KMS-11 (cell line): ENCODE measurements around the gene CHMP1B.

Source experiments
- H2AFZ ChIP-seq: fragments of 200-600 bp; sonication (generic); 2 replicates; pipeline ENCODE4 v1.6.1; 2016; ENCODE audit warnings: antibody characterized with exemption, mixed run types, low read depth
- H3K27ac ChIP-seq: fragments of 200-600 bp; sonication (generic); 2 replicates; pipeline ENCODE4 v1.6.1; 2016; ENCODE audit warnings: mild to moderate bottlenecking, mixed run types
- H3K27me3 ChIP-seq: fragments of 200-600 bp; sonication (generic); 2 replicates; pipeline ENCODE4 v1.6.1; 2017; ENCODE audit warnings: mild to moderate bottlenecking, low read depth, mixed run types, moderate library complexity; ENCODE audit not compliant: insufficient read depth
- H3K36me3 ChIP-seq: fragments of 200-600 bp; sonication (generic); 2 replicates; pipeline ENCODE4 v1.6.1; 2017; ENCODE audit warnings: mild to moderate bottlenecking, mixed run types; ENCODE audit not compliant: insufficient read depth
- H3K4me1 ChIP-seq: fragments of 200-600 bp; sonication (generic); 2 replicates; pipeline ENCODE4 v1.6.1; 2016; ENCODE audit warnings: mild to moderate bottlenecking, low read depth, mixed run types; ENCODE audit not compliant: poor library complexity, severe bottlenecking
- H3K4me2 ChIP-seq: fragments of 200-600 bp; sonication (generic); 2 replicates; pipeline ENCODE4 v1.7.0; 2016; ENCODE audit warnings: mild to moderate bottlenecking, mixed run types
- H3K4me3 ChIP-seq: fragments of 200-600 bp; sonication (generic); IDR thresholded peaks from 2 replicates; pipeline ENCODE4 v1.6.1; 2017; ENCODE audit warnings: low read depth, low read length, mixed read lengths; ENCODE audit not compliant: insufficient read depth
- H3K79me2 ChIP-seq: fragments of 200-600 bp; sonication (generic); 2 replicates; pipeline ENCODE4 v1.6.1; 2016; ENCODE audit warnings: low read depth, mixed run types; ENCODE audit not compliant: insufficient read depth
- H3K9ac ChIP-seq: fragments of 200-600 bp; sonication (generic); 2 replicates; pipeline ENCODE4 v1.6.1; 2016; ENCODE audit warnings: mild to moderate bottlenecking, mixed run types
- H4K20me1 ChIP-seq: fragments of 200-600 bp; sonication (generic); 2 replicates; pipeline ENCODE4 v1.6.1; 2016; ENCODE audit warnings: mild to moderate bottlenecking, mixed run types; ENCODE audit not compliant: insufficient read depth
- CTCF ChIP-seq: fragments of 200-600 bp; sonication (generic); conservative IDR thresholded peaks from 2 replicates; pipeline ENCODE4 v1.6.1; 2017; ENCODE audit warnings: low read depth, mild to moderate bottlenecking, antibody characterized with exemption, low read length, moderate library complexity, mixed read lengths

Gene CHMP1B

GRCh38 chr18:11851146-11851805, at the start of gene CHMP1B:
TSS of gene CHMP1B (plus strand) at chr18:11851413. CDS start at chr18:11851512, 99 bp downstream.
- Histone ChIP-seq H3K27ac (peak within 1 kb of the TSS; percentile 76), H3K4me2 (peak within 1 kb of the TSS; percentile 98), H2AFZ (peak within 1 kb of the TSS; percentile 91), H4K20me1 (no peaks in the 10 kb centered on the region), H3K4me3 (peak within 1 kb of the TSS; percentile 77), H3K4me1 (peaks cover 15% of the 10 kb centered on the region), H3K79me2 (peaks cover 21% of the 10 kb centered on the region), H3K9ac (peak within 1 kb of the TSS; percentile 82), H3K36me3 (no peaks in the 10 kb centered on the region), H3K27me3 (no peaks in the 10 kb centered on the region)
- no peak for TF ChIP-seq CTCF

GRCh38 chr18:11801573-11801972, 49.6 kb upstream of the CHMP1B start:
- no peaks in the 10 kb centered on the region for H3K27me3 ChIP-seq
- no peak overlapping the region for H2AFZ ChIP-seq
- H3K4me3 ChIP-seq, result no peak overlapping the region
- no peaks in the 10 kb centered on the region for H3K36me3 ChIP-seq
- H3K4me2 ChIP-seq, result no peak overlapping the region
- no peak overlapping the region for H3K9ac ChIP-seq
- no peaks in the 10 kb centered on the region for H4K20me1 ChIP-seq
- no peak for TF ChIP-seq CTCF
- no peaks in the 10 kb centered on the region for H3K4me1 ChIP-seq
- no peak overlapping the region for H3K27ac ChIP-seq
- no peaks in the 10 kb centered on the region for H3K79me2 ChIP-seq

GRCh38 chr18:11802158-11802557, 49.1 kb upstream of the CHMP1B start:
- Histone ChIP-seq H3K79me2 (no peaks in the 10 kb centered on the region), H3K9ac (no peak overlapping the region), H3K4me3 (no peak overlapping the region), H3K27me3 (no peaks in the 10 kb centered on the region), H2AFZ (no peak overlapping the region), H3K36me3 (no peaks in the 10 kb centered on the region), H3K4me2 (no peak overlapping the region), H3K4me1 (no peaks in the 10 kb centered on the region), H4K20me1 (no peaks in the 10 kb centered on the region), H3K27ac (no peak overlapping the region)
- no peak for TF ChIP-seq CTCF

GRCh38 chr18:11802586-11802985, 48.6 kb upstream of the CHMP1B start:
- H3K27me3 ChIP-seq, result no peaks in the 10 kb centered on the region
- no peaks in the 10 kb centered on the region for H3K36me3 ChIP-seq
- no peaks in the 10 kb centered on the region for H3K4me1 ChIP-seq
- no peak overlapping the region for H3K4me2 ChIP-seq
- no peak overlapping the region for H3K9ac ChIP-seq
- H2AFZ ChIP-seq, result no peak overlapping the region
- no peak overlapping the region for H3K27ac ChIP-seq
- H3K4me3 ChIP-seq, result no peak overlapping the region
- H4K20me1 ChIP-seq, result no peaks in the 10 kb centered on the region
- TF ChIP-seq CTCF, result no peak
- no peaks in the 10 kb centered on the region for H3K79me2 ChIP-seq
